ENCODE results near the gene SHISA5. TPM values are rescaled to one million over a fixed set of nuclear protein-coding genes. Genes with fewer than 3 reads are reported as not detected.
"Not testable (repeated sequence)": the region's sequence is repeated elsewhere in the genome, so short reads cannot be mapped to it uniquely, and the experiment has no call there.

SHISA5 gene
- total RNA-seq, 1 donor from 2014 or later, result 81.1 TPM

DNA sequence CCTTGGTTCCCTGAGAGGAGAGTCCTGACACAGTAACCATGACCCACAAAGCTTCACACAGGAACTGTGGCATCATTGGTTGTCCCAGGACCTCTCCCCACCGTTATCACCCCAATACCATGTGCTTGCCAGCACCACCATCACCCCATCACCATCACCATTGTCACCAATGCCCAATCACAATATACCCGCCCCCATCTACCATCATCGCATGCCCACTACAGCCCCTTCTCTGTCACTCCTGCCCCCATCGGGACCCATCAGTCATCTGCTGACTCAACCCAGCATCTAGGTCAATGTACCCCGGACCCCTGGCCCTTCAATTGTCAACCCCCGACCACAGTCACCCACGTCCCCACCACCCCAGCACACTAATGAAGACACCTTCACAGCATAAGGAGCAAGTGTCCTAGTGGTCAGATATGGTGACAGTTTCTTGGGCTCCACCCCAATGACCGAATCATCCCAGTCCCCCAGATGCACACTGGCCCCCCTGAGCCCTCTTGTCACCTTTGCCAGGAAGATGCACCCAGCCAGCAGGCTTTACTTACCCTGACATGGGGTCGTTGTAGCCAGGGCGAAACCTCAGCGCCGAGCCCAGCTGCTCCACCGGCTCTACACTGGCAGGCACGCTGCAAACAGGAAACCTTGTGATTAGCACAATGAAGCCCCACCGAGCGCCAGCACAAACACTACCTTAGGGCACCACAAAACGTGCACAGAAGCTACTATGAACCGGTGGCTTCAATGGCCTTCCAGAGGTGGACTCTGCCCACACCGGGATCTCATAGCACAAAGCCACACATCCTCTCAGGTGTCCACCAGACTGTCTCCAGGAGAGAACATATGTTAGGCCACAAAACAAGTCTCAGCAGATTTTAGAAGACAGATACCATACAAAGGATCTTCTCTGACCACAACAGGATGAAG is 25.1 kb downstream of the SHISA5 start:
- DNase-seq (ENCODE audit: low spot score in 2 of 2) (no peak), FAIRE-seq (no peak)

DNA sequence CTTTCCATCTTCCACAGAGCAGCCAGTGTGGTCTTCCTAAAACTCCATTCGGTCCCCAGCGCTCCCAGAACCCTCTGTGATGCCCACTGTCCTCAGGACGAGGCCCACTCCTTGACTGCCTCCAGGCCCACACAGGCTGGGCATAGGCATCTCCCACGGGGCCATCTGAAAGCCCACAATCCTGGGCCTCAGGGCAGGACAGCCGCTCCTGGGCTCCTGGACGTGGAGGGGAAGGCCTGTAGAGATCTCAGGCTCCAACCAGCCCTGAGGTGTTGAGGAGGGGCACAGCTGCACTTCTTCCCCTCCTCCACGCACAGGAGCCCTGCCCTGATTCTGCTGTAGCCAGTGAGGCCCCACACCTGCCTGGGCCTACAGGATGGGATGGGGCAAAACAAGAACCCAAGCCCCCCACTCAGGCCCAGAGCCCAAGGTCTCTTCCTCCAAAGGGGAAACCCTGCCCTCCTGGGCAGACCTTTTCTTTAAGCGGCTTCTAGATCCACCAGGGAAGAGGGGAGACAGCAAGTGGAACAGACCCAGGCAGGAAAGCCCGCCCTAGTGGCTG is 25.9 kb downstream of the SHISA5 start:
- DNase-seq (ENCODE audit: low spot score in 2 of 2), result no peak
- no peak for FAIRE-seq

DNA sequence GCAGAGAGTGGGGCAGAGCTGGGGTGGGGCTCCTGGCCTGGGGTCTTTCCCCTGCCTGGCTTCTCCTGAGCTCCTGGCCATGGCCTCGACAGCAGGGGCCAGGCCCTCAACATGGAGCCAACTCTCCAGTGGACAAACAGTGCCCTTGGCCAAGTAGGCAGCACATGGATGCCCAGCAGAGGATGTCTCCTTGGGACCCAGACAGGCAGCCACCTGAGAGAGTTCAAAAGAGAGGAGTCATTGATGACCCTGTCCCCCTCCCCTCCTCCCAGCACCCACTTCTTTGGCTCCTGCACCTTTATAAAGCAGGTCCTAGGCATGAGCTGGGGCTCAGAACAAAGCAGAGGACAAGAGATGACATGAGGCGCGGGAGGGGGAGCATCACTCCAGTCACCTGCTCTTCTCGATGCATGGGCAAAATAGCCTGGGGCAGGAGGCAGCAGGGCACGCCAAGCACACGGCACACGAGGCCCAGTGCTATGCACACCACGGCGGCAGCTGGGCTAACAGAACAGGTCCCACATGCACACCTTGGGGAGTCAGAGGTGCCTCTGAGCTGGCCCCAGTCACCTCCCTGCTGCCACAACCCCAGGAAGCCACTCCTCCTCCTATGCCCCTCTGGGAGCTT is 27.4 kb downstream of the SHISA5 start:
- FAIRE-seq (no peak), DNase-seq (ENCODE audit: low spot score in 2 of 2) (no peak)

DNA sequence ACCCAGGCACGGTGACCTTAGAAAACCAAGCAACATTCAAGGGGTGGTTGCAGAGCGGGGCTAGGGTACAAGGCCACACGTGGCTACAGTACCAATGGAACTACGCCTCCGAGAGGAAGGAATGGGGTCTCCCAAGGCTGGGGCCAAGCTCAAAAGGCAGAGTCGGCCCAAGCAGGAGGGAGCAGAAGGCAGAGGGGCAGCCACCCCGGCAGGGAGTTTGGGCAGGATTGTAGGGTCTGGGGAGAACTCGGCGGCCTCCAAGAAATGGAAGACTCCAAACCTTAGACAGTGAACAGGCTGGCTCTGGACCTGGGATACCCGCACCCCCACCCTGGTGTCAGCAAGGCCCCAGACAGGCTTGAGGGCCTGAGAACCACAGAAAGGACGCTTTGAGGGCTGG is 28.8 kb downstream of the SHISA5 start:
- FAIRE-seq (no peak), DNase-seq (ENCODE audit: low spot score in 2 of 2) (no peak)

DNA sequence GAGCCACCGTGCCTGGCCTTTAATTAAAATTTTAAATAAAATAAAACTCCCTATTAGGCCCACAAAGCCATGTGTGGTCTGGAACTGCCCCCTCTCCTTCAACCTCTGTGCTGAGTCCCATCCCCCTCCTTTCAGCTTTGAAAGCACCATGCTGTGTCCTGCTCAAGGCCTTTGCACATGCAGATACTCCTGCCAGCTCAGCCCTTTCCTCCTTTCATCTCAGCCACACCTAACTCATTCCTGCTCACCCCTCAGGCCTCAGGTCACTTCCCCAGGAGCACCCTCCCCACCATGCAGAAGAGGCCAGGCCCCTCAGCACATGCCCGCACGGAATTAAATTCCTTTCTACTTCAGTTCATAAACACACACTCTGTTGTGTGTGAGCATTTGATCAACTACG is 29.4 kb downstream of the SHISA5 start:
- DNase-seq (ENCODE audit: low spot score in 2 of 2) (no peak), FAIRE-seq (no peak)

DNA sequence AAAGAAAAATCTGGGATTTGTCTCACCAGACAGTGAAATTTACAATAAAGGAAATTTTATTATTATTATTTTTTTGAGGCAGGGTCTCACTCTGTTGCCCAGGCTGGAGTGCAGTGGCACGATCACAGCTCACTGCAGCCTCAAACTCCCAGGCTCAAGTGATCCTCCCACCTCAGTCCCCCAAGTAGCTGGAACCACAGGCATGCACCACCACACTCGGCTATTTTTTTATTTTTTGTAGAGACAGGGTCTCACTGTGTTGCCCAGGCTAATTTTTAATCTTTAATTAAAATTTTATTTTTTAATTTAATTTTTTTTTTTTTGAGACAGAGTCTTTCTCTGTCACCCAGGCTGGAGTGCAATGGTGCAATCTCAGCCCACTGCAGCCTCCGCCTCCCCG is 29.9 kb downstream of the SHISA5 start:
- DNase-seq (ENCODE audit: low spot score in 2 of 2); FAIRE-seq: not testable (repeated sequence)

DNA sequence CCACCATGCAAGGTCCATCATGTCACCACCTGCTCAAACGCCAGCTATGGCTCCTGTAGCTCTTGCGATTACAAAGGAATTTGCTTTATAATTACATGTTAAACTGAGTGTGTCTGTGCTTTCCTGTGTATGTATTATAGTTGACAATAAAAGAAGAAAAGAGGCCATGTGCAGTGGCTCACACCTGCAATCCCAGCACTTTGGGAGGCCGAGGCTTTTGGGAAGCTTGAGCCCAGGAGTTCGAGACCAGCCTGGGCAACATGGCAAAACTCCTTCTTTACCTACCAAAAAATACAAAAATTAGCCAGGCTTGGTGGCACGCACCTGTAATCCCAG is 30.4 kb downstream of the SHISA5 start:
- DNase-seq (ENCODE audit: low spot score in 2 of 2), result no peak
- FAIRE-seq, result no peak

DNA sequence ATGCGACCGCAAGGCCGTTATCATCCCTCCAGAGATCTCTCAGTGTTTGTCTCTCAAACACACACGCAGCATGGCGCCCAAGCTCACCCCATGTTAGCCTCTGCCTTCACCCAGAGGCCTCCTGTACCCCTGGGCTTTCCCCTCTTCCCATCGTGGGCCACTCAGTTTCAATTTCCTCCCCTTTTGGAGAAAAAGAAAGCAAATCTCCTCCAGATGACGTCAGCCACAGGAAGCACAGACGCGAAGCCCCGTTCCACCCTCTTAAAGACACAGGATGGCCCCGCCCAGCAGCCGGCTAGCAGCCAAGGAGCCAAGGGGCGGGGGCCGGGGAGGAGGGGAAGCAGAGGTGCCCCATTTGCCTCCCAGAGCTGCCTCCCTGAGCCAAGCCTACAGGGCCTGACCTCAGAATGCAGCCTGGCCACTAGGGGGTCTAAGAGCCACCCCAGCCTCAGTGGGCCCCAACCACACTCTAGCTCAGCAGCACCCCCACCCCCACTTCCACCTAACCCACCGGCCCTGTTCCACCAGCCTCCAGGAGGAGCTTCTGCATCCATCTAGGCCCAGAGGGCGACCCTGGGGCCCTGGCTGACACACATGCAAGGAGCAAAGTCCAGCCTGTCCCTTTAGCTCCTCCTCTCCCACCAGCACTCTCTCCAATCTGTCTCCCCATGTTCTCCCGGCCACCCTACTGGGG is 30.9 kb downstream of the SHISA5 start:
- DNase-seq (ENCODE audit: low spot score in 2 of 2), result peak; percentile 66 to 91
- no peak for FAIRE-seq

DNA sequence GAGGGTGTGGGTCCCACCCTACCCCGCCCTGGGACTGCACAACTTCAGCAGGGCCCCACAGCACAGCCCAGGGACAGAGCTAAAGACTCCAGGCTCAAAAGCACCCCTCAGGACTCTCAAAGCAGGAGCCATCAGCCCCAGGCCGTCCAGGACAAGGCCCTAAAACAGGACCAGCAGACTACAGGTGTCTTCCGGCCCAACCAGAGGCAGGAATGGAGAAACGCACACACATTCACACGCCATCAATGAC is 31.4 kb downstream of the SHISA5 start:
- FAIRE-seq, result no peak
- DNase-seq (ENCODE audit: low spot score in 2 of 2), result peak in 1 of 2 donors; percentile 37

DNA sequence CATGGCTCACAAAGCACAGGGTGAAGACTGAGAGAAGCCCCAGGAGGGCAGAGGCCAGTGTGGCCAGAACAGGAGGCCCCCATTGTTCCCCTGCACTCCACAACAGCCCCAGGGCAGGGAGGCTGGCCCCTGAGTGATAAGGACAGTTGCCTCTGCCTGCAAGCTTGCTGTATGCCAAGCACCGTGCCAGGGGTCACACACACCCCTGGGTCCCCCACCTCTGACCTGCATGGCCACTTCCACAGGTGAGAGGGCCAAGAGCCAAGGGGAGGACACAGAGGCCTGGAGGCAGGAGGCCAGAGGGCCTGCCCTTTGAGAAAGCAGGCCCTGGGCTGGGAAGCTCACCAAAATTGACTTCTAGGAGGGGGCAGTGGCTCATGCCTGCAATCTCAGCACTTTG is 33.7 kb downstream of the SHISA5 start:
- no peak for DNase-seq (ENCODE audit: low spot score in 2 of 2)
- FAIRE-seq, result no peak

DNA sequence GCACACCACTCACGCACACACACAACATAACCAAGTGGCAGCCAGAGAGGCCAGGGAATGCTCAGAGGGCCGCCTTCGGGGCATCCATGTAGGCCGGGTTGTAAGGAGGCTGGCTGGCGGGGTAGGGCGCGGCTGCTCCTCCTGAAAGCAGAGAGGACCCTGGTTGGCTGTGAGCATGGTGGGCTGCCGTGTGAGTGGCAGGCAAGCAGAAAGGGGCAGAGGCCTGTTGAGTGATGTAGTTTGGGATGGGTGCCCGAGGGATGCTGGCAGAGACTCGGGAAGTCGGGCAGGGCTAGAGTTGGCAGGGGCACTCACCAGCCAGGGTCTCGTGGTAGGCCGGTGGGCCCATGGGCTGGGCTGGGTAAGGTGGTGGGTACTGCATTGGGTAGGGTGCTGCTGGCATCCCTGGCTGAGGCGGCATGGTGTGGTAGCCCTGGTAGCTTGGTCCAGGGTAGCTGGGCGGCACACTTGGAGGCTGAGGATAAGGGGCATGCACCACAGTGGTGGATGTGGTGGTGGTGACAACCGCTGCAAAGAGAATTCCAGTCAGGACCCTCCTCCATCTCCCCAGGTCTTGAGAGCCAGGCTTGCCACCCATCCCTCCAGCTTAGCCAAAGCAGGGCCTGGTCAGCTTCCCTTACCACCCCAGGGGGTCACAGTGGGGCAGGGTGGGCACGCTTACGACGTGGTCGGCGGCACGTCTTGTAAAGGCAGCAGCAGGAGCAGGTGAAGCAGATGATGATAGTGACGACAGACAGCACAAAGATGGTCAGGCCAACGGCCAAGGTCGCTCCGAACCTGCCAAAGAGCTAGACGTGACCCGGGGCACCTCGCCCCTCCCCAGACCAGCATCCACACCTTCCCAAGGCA is 34.7 kb downstream of the SHISA5 start:
- FAIRE-seq (no peak), DNase-seq (ENCODE audit: low spot score in 2 of 2) (no peak)

DNA sequence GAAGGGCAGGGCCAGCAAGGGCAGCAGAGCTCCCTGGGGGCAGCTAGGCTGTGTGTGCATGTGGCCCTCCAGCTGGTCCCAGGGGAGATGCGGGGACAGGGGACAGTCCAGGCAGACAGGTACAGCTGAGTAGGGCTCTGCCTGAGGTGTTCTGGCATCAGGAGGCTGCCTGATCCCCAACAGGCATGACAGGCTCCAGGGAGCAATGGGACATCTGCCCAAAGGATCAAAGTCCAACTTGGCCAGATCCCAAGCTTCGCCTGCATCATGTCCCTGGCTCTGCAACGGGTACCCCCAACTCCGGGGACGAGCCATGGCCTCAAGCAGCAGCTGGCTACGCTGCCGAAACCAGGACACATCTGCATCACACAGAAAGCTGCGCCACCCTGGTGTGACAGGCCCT is 35.6 kb downstream of the SHISA5 start:
- FAIRE-seq (no peak), DNase-seq (ENCODE audit: low spot score in 2 of 2) (no peak)

DNA sequence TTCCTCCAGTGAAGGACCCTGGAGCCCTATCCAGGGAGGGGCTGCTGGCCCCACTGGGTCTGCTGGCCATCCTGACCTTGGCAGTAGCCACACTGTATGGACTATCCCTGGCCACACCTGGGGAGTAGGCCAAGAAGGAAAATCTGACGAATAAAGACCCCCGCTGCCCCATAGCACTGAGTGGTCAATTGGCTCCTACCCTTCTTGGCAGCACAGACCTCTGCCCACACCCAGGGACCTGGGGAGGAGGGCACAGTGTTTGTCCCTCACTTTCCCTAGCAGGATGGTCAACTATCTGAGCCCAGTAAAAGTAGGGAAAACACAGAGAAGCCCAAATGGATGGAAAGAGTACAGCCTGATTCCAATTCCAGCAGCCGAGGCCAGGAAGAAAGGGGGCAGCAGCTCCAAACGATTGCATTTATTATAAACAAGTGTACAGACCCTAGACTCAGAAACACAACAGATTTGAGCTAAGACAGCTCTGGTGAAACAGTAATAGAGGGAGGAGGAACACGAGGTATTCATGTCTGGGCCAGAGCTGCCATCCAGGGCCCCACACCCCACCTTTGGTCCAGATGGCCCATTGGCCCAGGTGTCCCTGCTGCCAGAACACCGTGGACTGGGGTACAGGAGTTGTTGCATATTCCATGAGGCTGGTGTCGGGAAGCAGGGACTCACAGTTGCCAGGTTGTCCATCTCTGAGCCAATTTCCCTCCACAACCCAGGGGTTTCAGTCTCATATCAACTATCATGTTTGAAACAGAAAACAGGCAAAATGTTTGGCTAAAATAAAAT is 36.3 kb downstream of the SHISA5 start:
- FAIRE-seq (no peak), DNase-seq (ENCODE audit: low spot score in 2 of 2) (no peak)

DNA sequence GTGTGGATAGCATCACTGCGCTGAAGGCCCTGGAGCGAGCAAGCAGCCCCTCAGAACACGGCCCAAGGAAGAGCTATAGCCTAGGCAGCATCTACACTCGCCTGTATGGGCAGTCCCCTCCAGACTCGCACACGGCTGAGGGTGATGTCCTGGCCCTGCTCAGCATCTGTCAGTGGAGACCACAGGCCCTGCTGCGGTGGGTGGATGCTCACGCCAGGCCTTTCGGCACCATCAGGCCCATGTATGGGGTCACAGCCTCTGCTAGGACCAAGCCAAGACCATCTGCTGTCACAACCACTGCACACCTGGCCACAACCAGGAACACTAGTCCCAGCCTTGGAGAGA is 36.9 kb downstream of the SHISA5 start:
- FAIRE-seq (no peak), DNase-seq (ENCODE audit: low spot score in 2 of 2) (no peak)

DNA sequence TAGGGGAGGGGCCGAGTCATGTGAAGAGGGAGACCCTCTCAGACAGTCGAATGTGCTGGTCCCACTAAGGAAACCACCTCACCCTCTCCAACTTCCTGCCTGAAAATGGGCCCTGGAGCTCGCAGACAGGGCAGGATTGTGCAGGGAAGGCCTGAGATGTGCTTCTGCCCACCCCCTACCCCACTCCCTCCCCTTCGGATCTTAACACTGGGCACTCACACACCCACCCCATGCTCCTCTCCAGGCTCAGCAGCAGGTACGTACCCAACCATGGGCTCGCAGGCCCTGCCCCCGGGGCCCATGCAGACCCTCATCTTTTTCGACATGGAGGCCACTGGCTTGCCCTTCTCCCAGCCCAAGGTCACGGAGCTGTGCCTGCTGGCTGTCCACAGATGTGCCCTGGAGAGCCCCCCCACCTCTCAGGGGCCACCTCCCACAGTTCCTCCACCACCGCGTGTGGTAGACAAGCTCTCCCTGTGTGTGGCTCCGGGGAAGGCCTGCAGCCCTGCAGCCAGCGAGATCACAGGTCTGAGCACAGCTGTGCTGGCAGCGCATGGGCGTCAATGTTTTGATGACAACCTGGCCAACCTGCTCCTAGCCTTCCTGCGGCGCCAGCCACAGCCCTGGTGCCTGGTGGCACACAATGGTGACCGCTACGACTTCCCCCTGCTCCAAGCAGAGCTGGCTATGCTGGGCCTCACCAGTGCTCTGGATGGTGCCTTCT is 37.4 kb downstream of the SHISA5 start:
- DNase-seq (ENCODE audit: low spot score in 2 of 2) (no peak), FAIRE-seq (no peak)

DNA sequence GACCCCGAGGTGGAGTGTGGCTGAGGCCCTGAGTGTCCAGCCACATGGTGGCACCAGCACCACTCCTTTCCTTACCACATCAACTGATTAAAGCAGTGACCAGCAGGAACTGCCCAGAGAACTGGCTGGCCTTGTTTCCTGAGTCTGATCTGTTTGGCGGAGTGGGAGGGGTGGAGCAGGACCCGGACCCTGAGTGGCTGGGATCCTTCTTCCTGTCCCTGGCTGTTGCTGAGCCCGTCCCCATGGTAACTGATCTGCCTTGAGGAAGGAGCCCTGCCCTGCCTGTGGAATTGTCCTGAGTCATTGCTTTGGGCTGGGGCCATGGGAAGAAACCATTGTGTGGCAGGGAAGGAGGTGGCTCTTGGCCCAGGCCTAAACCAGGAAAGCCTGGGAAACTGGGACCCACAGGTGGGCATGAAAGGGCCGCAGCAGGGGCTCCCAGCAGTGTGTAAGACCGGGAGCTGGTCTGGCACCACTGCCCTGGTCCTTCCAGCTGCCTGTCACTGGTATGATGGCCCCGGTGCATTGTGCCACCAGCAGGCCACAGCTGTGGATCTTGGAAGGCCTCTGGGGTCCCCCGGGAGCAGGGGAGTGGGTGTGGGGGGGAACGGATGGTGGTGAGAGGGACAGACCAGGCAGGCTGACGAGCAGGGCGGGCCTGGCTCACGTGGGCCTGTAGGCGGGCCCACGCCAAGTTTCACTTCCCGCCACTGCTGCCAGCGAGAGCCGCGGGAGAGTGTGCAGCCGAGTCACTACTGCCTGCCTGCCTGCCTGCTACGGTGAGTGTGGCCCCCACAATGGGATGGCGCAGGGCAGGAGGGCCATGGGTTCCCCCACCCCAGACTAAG is 38.2 kb downstream of the SHISA5 start:
- FAIRE-seq (peak; percentile 93), DNase-seq (ENCODE audit: low spot score in 2 of 2) (peak; percentile 85 to 97)

DNA sequence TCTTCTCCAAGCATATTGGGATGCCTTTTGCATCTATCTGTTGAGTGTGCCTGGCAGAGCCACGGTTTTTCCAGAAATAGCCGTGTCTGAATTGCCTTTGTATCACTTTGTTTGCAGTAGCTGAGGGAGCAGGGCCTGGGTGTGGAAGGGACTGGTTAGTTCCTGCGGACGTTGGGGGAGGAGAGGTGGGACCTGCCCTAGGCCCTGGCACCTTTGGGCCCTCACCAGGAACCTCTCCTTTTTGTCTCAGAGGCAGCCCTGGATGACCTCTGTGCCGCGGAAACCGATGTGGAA is 38.8 kb downstream of the SHISA5 start:
- DNase-seq (ENCODE audit: low spot score in 2 of 2), result no peak
- no peak for FAIRE-seq

DNA sequence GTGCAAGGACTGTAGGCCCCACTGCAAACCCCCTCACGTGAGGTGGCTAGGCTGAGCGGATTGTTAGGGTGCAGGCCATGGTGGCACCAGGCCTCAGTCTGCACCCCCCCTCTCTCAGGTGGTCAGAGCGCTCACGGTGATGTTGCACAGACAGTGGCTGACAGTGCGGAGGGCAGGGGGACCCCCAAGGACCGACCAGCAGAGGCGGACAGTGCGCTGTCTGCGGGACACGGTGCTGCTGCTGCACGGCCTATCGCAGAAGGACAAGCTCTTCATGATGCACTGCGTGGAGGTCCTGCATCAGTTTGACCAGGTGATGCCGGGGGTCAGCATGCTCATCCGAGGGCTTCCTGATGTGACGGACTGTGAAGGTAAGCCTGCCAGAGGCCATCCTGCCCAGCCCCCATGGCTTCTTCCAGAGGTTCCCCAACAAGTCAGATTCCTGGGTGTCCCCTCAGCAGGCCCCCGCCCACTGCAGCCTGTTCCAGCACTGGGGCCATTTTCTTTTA is 39.2 kb downstream of the SHISA5 start:
- FAIRE-seq, result no peak

More for the DNA sequence above, 39.2 kb downstream of the SHISA5 start:
- DNase-seq (ENCODE audit: low spot score in 2 of 2), result no peak
